GM21360 (cell line): ENCODE data around the gene CTNNA2.
"Not testable (repeated sequence)": the region's sequence is repeated elsewhere in the genome, so short reads cannot be mapped to it uniquely, and the experiment has no call there.

Experiments used
- ATAC-seq: cut with Tn5 transposase; IDR thresholded peaks from one replicate; pipeline ENCODE4 v1.9.1; 2021; ENCODE audit warnings: mild to moderate bottlenecking, moderate library complexity; ENCODE audit not compliant: unreplicated experiment

The CTNNA2 gene

DNA sequence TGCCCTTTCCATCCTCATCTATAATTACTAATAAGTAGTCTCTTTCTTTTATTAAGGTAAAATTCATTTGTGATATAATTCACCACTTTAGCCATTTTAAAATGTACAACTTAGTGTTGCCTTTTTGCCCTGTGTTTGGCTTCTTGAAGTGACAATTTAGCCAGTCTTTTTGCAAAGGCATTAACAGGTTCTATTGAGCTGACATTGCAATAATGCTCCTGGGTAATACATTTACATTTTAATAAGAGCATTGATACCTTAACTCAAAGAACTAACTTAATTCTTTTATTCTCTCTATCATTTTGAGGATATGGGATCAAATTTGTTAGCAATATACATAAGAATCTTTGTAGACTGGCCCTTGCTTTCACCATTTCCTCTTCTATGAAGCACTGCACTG lies 549.4 kb downstream of the CTNNA2 start:
- no peak for ATAC-seq

DNA sequence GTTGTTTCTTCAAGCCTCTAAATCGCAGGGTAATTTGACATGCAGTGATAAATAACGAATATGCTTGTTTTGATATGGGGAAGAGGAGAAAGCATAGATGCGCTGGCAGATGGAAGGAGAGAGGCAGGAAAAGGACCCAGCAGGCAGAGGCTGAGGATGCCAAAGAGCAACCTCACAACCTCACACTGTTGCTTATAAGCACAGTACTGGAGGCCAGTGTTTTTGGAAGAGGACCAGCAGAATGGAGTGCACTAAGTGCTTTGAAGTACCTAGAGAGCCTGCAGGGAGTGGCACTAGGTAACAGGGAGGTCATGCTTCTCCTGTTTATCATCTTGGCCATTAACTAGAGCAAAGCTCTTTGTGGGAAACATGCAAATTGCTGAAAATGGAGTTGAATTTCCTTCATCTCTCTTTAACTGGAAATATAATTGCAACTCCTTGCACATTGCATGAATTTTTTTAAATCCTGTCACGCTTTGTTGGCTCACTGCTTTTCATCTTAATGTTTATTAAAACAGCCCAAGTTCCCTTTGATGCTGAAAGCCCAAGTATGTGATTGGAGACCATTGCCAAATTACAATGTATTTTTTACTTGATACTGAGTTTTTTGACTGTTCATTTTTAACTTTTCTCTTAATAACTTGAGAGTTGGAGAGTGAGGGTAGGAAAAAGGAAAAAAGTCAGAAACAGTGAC lies 555.3 kb downstream of the CTNNA2 start:
- no peak for ATAC-seq

DNA sequence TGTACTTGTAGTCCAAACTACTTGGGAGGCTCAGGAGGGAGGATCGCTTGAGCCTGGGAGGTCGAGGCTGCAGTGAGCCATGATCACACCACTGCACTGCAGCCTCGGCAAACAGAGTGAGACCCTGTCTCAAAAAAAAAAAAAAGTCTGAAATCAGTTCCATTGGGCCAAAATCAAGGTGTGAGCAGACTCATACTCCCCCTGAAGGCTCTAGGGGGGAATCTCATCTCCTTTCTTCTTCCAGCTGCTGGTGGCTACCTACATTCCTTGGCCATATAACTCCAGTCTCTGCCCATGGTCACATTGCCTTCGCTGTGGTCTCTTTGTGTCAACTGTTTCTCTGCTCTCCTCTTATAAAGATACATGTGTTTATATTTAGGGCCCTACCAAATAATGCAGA lies 557.7 kb downstream of the CTNNA2 start:
- ATAC-seq = no peak

DNA sequence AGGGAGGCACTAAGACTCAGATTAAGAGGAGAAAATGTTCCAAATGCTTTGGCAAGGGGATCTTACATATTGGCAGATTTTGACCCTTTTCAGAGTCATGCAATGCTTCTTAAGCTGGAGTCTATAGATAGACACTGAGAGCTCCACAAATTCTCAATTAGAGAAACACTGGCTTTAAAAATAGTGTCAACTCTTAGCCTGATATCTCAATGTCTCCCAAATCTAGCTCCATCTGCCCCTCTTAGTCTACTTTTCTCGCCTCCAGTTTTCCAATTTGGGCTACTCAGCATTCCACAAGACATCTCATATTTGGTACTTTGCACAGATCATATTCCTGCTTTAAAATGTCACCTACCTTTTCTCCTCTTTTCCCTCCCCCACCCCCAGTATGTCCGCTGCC lies 559.1 kb downstream of the CTNNA2 start:
- no peak for ATAC-seq

DNA sequence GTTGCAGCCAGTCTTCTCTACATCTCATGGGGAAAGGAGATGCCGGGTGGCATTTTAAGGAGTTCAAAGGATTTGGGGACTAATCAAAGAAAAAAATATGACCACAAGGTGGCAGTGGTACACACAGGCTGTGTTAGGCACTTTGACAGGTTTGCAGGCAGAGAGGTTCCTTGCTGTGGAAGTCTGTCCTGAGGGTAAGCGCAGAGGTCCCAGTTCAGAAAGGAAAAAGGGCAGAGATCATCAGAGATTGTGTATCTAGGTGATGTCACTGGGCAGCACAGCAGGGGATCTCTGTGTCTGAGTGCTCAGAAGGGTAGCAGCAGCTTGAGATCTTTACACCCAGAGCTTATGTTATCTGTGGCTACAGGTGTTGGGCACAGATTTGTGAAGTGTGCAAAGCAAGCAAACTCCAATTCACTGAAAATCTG lies 560.3 kb downstream of the CTNNA2 start:
- ATAC-seq = peak; percentile 66

DNA sequence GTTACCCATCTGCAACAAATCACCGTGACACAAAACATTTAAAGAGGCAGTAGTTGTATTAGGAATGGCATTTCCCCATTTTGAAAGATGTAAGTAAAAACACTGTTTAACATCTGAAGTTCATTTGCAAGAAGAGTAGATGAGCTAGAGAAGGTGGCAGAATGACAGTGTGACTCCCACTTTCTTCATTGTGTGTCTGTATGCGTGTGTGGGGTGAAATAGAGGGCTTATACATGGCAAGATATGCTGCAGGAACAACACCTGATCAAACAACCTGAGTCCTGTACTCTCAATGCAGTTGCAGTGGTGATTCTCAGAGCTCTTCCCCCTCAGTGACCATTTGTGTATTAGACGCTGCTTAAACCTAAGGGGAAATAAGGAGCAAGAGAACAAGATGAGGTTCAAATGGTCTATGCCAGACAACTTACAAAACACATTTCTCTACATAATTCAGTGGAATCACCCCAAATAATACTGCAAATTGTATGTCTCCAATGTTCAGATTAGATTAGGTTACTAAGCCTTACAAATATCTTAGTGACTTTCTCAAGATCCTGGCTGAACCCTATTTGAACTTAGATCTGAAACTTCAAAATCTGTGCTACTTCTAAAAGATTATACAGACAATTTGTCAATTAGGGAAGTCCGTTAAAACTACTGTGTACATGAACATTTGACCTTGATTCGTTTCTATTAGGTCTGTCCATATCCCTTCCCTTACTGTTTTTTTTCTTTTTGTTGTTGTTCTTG lies 561.6 kb downstream of the CTNNA2 start:
- ATAC-seq = no peak

DNA sequence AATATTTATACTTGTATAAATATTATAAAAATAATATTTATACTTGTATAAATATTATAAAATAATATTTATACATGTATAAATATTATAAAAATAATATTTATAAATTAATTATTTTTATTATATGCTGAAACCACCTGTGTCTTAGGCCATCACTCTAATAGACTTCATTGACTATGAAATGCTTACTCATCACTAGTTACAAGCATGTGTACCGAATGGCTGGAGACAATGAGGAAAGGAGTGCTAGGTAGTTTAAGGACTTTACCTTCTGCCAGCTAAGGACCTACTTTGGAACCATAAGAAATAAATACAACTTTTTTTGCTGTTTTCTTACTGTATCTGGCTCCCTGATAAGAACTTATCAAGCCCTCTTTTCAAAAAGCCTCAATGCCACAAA lies 562.9 kb downstream of the CTNNA2 start:
- ATAC-seq = no peak

DNA sequence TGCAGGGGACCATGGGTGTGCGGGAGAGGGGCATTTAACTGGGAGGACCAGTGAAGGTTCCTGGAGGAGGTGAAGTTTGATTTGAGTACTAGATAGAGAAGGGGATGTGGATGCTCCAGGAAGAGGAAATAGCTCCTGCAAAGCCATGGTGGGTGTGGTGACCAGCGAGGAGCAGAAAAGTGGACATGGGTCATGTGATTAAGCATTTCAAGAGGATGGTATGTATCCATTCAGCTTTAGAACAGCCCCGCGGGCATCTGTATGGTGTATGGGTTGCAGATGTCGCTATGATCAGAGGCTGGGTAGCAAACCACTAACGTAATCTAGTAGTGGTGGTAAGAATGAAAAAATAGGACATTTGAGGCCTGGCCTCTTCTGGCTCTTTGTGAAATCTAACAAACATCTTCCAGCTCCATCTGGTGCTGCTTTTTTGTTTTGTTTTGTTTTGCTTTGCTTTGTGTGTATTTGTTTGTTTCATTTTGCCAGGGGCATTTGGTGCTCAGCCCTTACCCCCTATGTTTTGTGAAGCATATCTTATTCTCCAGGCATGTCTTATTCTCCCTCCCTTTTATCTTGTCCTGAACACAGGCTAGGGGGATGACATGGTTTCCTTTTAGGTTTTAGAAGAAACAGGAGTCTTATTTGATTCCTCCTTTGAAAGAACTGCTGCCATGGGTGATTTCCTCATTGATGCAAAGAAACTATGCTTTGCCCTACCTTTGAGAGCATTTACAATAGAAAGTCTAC lies 565.6 kb downstream of the CTNNA2 start:
- ATAC-seq = no peak

DNA sequence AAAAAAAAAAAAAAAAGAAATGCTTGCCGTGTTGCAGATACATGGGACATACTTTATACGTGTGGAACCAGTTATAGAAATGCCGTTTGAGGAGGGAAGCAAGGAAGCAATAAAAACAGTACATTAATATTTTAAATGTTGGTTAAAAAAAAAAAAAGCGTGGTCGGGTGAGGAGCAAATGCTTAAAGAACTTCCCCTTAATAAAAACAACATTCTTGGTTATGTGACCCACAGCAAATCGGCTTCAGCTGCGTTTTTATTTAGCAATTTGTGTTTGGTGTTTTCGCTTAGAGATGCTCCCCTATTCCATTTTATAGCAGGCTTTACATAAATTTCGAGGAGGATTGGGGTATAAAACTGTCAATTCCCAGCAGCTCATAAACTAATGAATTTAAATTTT lies 568.1 kb downstream of the CTNNA2 start:
- no peak for ATAC-seq

DNA sequence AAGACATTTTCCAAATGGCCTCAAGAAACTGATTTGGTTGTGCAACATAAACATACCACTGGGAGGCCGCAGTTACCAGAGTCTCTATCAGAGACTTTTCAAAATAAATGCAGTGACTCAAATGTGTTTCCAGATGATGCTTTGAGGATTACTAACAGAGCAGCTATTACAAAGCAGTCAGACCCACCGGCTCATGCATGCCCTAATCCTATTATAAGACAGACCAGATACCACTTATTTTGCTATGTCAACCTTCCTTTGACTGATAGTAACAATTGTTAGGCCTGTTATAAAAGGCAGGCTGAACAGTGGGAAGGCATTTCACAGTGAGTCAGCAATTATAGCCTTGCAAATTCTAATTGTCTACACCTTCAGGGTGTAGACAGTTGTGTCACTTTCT lies 574.0 kb downstream of the CTNNA2 start:
- ATAC-seq = no peak

DNA sequence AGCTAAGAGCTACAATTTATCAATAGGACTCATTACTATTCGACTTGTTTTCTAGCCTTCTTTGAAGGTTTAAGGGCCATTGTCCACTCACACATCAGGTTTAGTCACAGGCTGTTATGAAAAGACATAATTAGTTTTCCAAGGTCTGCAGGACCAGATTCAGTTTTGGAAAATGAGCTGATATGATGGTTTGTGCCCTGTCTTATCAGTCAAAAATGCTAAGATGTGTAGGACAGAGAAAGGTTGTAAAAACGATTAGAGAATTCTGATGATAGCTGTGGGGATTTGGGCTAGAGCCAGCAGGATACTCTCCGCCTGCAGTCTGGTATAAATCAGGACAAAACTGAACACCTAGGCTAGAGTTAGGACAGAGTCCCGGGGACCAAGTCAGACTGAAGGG lies 578.4 kb downstream of the CTNNA2 start:
- no peak for ATAC-seq

DNA sequence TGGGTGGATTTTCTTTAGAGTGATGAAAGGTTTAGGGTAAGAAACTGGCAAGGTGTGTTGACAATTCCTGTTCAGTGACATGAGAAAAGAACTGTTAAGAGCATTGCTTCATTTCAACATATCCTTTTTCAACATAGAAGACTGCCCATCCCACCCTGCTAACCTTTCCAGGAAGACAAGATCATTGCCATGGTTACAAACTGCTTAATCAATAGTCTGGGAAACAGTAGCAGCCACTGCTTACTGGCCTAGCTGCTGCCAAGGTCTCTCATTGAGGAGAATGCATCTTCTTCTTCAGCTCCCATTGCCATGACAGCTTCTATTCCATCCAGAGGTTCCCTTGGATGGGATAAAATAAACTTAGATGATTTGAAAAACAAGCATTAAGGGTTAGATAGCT lies 579.6 kb downstream of the CTNNA2 start:
- no peak for ATAC-seq

DNA sequence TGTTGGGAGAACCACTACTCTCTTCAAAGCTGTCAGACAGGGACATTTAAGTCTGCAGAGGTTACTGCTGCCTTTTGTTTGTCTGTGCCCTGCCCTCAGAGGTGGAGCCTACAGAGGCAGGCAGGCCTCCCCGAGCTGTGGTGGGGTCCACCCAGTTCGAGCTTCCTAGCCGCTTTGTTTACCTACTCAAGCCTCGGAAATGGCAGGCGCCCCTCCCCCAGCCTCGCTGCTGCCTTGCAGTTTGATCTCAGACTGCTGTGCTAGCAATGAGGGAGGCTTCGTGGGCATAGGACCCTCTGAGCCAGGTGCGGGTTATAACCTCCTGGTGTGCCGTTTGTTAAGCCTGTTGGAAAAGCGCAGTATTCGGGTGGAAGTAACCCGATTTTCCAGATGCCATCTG lies 585.7 kb downstream of the CTNNA2 start:
- not testable (repeated sequence) for ATAC-seq

DNA sequence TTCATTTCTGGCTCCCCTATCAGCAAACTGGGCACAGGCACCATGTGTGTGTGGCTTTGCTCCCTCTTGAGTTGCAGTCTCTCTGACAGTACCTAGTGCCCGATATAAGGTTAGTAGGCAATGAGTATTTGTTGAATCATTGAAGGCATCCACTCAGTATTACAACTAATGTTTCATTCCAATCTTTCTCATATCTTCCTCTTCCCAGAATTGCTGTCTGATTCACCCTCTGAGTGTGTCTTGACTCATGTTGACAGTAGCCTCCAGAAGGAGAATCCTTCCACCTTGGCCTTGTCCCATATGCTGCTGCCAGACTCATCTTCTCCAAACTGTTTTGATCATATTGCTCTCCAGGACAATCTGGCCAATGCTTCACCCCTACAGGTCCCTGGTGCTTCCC lies 589.2 kb downstream of the CTNNA2 start:
- no peak for ATAC-seq

DNA sequence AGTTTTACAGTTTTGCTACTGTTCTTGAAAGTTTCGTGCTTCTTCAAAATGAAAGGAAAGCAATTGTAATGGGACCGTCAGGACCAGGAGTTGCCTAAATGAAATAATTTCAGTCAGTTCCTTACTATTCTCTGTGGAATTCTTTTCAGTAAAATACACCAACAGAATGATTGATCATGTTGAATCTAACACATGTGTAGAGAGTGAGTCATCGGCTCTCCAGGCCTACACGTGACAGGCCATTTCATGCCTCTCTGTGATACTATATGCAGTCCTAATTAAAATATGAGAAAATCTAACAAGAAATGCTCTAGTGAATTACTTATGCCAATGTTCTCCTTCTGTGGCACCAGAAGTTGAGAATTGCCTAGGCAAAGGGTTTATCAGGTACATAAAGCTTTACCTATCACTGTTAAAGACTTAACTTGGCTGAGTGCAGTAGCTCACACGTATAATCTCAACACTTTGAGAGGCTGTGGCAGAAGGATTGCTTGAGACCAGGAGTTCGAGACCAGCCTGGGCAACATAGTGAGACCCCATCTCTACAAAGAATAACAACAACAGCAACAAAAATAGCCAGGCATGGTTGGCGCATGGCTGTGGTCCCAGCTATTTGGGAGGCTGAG lies 592.3 kb downstream of the CTNNA2 start:
- ATAC-seq = no peak

DNA sequence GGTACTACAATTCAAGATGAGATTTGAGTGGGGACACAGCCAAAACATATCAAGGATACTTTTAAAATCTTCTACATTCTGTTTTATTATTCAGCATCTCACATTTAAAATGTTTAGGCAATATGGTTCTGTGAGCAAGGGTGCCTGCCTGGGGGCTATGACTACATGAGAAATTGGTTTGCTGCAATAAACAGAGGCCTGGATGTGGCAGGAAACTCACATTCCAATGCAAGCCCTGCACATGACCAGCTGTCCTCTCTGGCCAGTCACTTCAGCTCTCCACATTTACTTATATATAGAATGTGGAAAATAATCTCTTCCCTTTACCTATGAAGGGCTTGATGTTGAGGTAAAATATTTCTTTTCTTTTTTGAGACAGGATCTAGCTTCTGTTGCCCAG lies 598.3 kb downstream of the CTNNA2 start:
- no peak for ATAC-seq

DNA sequence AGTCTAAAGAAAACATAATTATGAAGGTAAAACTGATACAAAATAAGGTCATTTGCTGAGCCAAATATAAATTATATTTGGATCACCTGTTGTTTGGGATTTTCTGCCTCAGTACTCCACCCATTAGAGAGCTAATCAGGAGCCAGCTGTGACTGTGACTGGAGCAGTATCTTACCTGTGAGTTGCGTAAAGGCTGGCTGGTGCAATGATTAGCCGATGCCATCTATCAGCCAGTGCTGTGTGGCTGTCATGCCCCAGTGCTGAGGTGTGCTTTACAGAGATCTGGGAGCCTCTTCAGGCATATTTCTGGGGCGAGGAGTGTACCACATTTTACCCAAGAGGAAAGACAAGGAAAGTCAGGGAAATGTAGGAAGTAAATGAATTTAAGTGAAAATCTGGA lies 599.9 kb downstream of the CTNNA2 start:
- no peak for ATAC-seq

DNA sequence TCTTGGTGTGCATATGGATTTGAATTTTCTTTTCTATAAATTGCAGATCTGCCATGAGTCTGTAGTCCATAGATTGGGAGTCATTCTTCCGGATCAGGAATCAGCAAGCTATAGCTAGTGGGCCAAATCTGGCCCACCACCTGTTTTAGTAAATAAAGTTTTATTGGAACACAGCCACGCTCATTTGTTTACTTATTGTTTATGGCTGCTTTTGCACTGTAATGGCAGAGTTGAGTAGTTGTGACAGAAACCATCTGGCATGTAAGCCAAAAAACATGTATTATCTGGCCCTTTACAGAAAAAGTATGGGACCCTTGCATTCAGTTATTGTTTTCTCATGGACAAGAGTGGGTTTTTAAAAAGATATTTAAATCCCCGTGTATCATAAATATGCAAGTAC lies 600.5 kb downstream of the CTNNA2 start:
- ATAC-seq = no peak

DNA sequence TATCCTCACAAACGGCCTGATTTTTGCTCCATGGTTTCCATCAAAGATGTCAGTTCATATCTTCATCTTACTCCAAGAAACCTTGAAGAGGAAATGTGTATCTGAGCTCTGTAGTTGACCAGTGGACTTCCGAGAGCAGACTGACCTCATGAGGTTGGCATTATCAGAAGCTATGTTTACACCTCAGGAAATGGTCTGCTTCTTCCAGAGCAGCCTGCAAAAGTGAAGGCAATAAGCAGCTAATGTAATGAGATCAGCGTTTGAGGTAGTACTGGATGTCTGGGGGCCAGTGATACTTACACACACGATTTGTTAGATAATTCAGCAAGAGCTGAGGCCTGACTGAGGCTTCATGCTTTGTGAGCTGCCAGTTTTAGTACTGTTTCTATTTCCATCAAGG lies 602.0 kb downstream of the CTNNA2 start:
- ATAC-seq = no peak

DNA sequence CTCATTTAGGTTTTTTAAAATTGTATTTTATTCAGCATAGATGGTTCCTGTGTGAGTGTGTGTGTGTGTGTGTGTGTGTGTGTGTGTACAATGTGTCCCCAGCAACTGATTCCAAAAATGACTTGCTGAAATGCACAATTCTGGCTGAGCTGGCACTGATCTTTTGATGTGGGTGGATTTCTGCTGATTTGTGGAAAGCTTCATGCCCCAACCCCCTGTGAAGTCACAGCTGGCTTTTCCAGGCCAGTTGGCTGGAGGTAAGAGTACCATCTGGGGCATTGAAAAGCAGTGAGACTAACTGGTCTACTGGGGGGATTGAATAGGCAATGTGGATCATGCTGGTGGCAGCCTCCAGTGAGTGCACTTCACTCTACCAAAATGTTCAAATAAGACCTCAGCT lies 604.5 kb downstream of the CTNNA2 start:
- ATAC-seq = no peak

DNA sequence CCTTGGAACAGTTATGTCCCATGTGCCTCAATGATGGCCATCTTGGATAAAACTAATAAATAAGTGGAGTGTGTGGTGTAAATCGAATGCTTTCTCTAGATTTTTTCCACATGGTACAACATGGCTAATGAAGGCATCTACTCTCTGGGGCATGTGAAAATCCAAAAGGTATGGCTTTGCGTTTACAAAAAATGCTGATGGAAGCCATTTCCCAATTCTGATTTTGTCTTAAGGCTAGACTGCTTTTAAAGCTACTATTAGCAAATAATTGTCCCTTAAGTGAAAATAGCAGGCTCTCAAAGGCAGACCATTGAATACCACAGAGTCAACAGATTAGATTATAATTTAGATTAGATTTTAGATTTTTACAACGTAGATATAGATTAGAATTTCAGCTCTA lies 608.0 kb downstream of the CTNNA2 start:
- ATAC-seq = no peak

DNA sequence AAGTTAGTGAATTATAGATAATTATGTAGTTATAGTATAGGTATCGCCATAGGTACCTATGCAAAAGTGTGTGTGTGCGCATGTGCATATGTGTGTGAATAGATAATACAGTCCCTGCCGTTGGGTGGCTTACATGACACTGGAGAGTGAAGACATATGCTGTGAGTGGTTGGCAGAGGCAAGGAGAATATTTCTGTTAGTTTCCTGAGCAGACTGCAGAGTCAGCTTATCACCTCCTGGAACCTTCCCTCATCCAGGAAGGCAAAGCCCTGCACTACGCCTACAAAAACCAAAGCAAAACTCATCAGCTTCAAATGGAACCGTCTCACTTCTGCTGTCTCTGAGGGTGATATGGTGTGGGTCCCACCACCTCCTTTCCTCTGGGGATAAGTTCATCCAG lies 609.8 kb downstream of the CTNNA2 start:
- no peak for ATAC-seq
